H1 (cell line): ENCODE results near the gene FSCN2. TPM values are rescaled to one million over a fixed set of nuclear protein-coding genes. Genes with fewer than 3 reads are reported as not detected.

Experiments
- CREB1 ChIP-seq: IDR thresholded peaks from 2 replicates; pipeline ENCODE4 v1.6.1; 2012; ENCODE audit warnings: inconsistent platforms
- TEAD4 ChIP-seq: IDR thresholded peaks from 2 replicates; pipeline ENCODE4 v1.6.1; 2012; ENCODE audit warnings: low read depth, low read length, inconsistent platforms, mixed read lengths
- polyA plus RNA-seq, 7 experiments: library from polyadenylated mRNA; depleted of rRNA in 3 of 7; stranded (reverse) in 5 of 7; unstranded in 2 of 7; fragments of >200 nt in 5 of 7; fragments of 200-250 nt in 2 of 7; gene quantifications; 1 replicate in 5 of 7; 2 replicates in 1 of 7; 4 replicates in 1 of 7; pipeline versions ENCODE4 v1.2.1 to v1.2.3, GENCODE V29; 2011 to 2013; ENCODE audit warnings: missing spikeins in 2 of 7, mixed read lengths in 2 of 7
- total RNA-seq: library from RNA; stranded (reverse); fragmentation: NEBNext Ultra II Directional; extraction: Animal tissue kit (Norgen Biotek cat#: 25700); gene quantifications from 2 replicates; pipeline ENCODE4 v1.2.1, GENCODE V29; 2021

Gene FSCN2
- total and polyA plus RNA-seq, 2 of the 8 experiments (the other 6 are each of a cell fraction or from before 2014, with no cell fraction given) = 0.18 to 0.30 TPM

GRCh38 chr17:81542431-81543338 is 14.5 kb downstream of the FSCN2 start (continued):
- TF ChIP-seq TEAD4 = no peak
- TF ChIP-seq CREB1 = no peak
